A549 (cell line): ENCODE results near the gene PFKM.

ENCODE experiments used
- CBX8 ChIP-seq: fragments of 200-600 bp; sonication (generic); IDR thresholded peaks from 2 replicates; pipeline ENCODE4 v1.6.1; 2016
- CEBPB ChIP-seq, 2 experiments: fragments of >200 bp in 1 of 2; sonication (Bioruptor Twin) in 1 of 2; formaldehyde crosslinking in 1 of 2; IDR thresholded peaks; 2 replicates each; pipeline ENCODE4 v1.6.1; 2012 to 2016
- EHMT2 ChIP-seq: fragments of 200-600 bp; sonication (generic); IDR thresholded peaks from 2 replicates; pipeline ENCODE4 v1.6.1; 2016; ENCODE audit warnings: antibody characterized with exemption, low read depth, mild to moderate bottlenecking, moderate library complexity
- ELK1 ChIP-seq: fragments of 150-350 bp; IDR thresholded peaks from 2 replicates; pipeline ENCODE4 v1.6.1; 2014; ENCODE audit warnings: low read depth, mild to moderate bottlenecking, low read length
- HDAC2 ChIP-seq: fragments of 200-600 bp; sonication (generic); IDR thresholded peaks from 2 replicates; pipeline ENCODE4 v1.6.1; 2016
- NFE2L2 ChIP-seq: fragments of 150-350 bp; conservative IDR thresholded peaks from 2 replicates; pipeline ENCODE4 v1.6.1; 2014; ENCODE audit warnings: low read length
- NPAS2 ChIP-seq: fragments of 250-450 bp; sonication (Bioruptor Pico); IDR thresholded peaks from 2 replicates; pipeline ENCODE4 v1.8.0; 2022; ENCODE audit warnings: mild to moderate bottlenecking, moderate library complexity, borderline replicate concordance
- POLR2A ChIP-seq: IDR thresholded peaks from 2 replicates; pipeline ENCODE4 v1.6.1; 2012; ENCODE audit warnings: mild to moderate bottlenecking, low read length
- REST ChIP-seq: fragments of 200-600 bp; sonication (generic); IDR thresholded peaks from 2 replicates; pipeline ENCODE4 v1.6.1; 2016; ENCODE audit warnings: antibody characterized with exemption, mild to moderate bottlenecking, moderate library complexity
- USF2 ChIP-seq: fragments of 450-650 bp; IDR thresholded peaks from 2 replicates; pipeline ENCODE4 v1.6.1; 2014; ENCODE audit warnings: antibody characterized with exemption
- TF ChIP-seq, protein P1 (sequence below): IDR thresholded peaks from 2 replicates; pipeline ENCODE4 v1.6.1; 2012; ENCODE audit warnings: low read depth, borderline replicate concordance
- TF ChIP-seq, protein P2 (sequence below): fragments of >200 bp; sonication (Bioruptor Twin); formaldehyde crosslinking; IDR thresholded peaks from 3 replicates; pipeline ENCODE4 v1.5.1; 2016
- TF ChIP-seq, protein P3 (sequence below): IDR thresholded peaks from 2 replicates; pipeline ENCODE4 v1.6.1; 2012

DNA sequence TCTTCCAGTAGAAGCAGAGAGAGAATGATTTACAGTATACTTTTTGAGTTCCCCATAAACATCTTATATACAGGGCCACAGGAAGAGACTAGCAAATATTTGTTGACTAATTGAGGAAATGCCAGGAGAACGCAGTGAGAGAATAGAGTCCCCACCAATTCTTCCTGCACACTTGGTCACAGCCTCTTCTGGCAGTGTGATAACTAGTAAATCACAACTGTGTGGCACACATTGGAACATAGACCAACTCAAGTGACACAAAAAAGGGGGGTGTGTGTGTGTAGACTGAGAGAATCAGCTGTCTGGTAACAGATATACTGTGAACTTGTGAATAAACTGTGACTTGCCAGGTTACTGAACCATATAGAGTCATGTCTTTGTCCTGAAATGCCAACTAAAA lies 10.2 kb downstream of the PFKM start:
- TF ChIP-seq EHMT2 (no peak), NFE2L2 (no peak), USF2 (no peak), CEBPB (IDR thresholded peaks at IDR 0.05) (no peak), NPAS2 (CRISPR knock-in tag) (no peak), POLR2A (no peak), REST (no peak), HDAC2 (no peak), CBX8 (no peak), ELK1 (no peak)
- TF ChIP-seq, protein P1, sequence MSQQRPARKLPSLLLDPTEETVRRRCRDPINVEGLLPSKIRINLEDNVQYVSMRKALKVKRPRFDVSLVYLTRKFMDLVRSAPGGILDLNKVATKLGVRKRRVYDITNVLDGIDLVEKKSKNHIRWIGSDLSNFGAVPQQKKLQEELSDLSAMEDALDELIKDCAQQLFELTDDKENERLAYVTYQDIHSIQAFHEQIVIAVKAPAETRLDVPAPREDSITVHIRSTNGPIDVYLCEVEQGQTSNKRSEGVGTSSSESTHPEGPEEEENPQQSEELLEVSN = no peak
- TF ChIP-seq, protein P2, sequence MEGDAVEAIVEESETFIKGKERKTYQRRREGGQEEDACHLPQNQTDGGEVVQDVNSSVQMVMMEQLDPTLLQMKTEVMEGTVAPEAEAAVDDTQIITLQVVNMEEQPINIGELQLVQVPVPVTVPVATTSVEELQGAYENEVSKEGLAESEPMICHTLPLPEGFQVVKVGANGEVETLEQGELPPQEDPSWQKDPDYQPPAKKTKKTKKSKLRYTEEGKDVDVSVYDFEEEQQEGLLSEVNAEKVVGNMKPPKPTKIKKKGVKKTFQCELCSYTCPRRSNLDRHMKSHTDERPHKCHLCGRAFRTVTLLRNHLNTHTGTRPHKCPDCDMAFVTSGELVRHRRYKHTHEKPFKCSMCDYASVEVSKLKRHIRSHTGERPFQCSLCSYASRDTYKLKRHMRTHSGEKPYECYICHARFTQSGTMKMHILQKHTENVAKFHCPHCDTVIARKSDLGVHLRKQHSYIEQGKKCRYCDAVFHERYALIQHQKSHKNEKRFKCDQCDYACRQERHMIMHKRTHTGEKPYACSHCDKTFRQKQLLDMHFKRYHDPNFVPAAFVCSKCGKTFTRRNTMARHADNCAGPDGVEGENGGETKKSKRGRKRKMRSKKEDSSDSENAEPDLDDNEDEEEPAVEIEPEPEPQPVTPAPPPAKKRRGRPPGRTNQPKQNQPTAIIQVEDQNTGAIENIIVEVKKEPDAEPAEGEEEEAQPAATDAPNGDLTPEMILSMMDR = no peak
- TF ChIP-seq, protein P3, sequence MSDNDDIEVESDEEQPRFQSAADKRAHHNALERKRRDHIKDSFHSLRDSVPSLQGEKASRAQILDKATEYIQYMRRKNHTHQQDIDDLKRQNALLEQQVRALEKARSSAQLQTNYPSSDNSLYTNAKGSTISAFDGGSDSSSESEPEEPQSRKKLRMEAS = no peak
